ENCODE results near the gene TBC1D14.

The TBC1D14 gene

DNA sequence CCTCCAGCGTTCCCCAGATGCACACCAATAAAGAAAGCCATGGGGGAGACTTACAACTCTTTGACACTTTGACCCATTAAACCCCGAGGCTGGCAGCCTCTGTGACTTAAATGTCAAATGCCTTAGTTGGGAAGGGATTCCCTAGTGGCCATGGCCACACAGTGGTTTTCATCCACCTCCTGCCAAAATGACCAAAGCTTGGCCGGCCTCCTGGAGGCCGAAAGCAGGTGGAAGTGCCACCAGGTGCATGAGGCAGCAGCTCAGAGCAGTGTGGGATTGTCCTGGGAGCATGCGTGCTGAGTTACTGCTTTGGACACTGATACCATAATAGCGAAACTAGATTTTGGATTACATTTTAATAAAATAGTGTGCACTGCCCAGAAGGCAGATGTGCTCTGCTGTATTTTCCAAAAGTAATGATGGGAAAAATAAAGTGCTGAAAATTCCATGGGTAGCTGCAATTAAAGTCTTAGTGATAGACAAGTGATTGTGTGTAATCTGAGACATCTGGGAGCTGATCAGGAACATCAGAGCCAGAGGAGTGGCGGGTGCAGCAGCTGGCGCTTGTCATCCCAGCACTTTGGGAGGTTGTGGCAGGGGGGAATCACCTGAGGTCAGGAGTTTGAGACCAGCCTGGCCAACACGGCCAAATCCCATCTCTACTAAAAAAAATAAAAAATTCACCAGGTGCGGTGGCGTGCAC lies 93.7 kb downstream of the TBC1D14 start:
- no peaks in the 10 kb centered on the region for H3K9me3 ChIP-seq (ENCODE audit: insufficient read depth, low read length)
- no peak overlapping the region for H3K27ac ChIP-seq (ENCODE audit: low read length)
- H3K9ac ChIP-seq (ENCODE audit: low read length), result no peak overlapping the region
- H3K79me2 ChIP-seq (ENCODE audit: low read length), result no peaks in the 10 kb centered on the region
- no peak overlapping the region for H3K4me3 ChIP-seq (ENCODE audit: low read length)
- H4K20me1 ChIP-seq (ENCODE audit: insufficient read depth, low read length), result no peaks in the 10 kb centered on the region
- no peak overlapping the region for H2AFZ ChIP-seq (ENCODE audit: low read depth, low read length)
- no peak overlapping the region for H3K4me2 ChIP-seq (ENCODE audit: low read length)
- peaks cover 50% of the 10 kb centered on the region for H3K36me3 ChIP-seq (replicated peaks; ENCODE audit: low read depth, low read length)
- H3K4me1 ChIP-seq (ENCODE audit: low read length), result no peaks in the 10 kb centered on the region
- no peak for TF ChIP-seq EZH2phosphoT487 (IDR thresholded peaks at IDR 0.05; ENCODE audit: low read depth)
- TF ChIP-seq, protein P1, sequence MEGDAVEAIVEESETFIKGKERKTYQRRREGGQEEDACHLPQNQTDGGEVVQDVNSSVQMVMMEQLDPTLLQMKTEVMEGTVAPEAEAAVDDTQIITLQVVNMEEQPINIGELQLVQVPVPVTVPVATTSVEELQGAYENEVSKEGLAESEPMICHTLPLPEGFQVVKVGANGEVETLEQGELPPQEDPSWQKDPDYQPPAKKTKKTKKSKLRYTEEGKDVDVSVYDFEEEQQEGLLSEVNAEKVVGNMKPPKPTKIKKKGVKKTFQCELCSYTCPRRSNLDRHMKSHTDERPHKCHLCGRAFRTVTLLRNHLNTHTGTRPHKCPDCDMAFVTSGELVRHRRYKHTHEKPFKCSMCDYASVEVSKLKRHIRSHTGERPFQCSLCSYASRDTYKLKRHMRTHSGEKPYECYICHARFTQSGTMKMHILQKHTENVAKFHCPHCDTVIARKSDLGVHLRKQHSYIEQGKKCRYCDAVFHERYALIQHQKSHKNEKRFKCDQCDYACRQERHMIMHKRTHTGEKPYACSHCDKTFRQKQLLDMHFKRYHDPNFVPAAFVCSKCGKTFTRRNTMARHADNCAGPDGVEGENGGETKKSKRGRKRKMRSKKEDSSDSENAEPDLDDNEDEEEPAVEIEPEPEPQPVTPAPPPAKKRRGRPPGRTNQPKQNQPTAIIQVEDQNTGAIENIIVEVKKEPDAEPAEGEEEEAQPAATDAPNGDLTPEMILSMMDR (IDR thresholded peaks at IDR 0.05; ENCODE audit: low read depth, low read length), result no peak
- no peaks in the 10 kb centered on the region for H3K27me3 ChIP-seq (ENCODE audit: low read depth, low read length)

DNA sequence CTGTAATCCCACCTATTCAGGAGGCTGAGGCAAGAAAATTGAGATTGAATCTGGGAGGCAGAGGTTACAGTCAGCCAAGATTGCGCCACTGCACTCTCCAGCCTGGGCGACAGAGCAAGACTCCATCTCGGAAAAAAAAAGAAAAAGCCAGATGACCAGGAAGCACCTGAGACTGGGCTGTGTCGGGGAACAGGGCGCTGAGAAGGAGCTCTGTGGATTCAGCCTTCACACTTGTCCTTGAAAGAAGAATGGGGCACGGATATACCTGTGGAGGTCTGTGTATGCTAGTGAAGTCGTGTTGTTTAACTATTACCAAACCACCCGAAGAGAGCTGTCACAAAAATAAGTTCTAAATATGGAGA lies 94.2 kb downstream of the TBC1D14 start:
- no peak overlapping the region for H3K27ac ChIP-seq (ENCODE audit: low read length)
- no peaks in the 10 kb centered on the region for H3K79me2 ChIP-seq (ENCODE audit: low read length)
- H2AFZ ChIP-seq (ENCODE audit: low read depth, low read length), result no peak overlapping the region
- no peaks in the 10 kb centered on the region for H3K9me3 ChIP-seq (ENCODE audit: insufficient read depth, low read length)
- H3K36me3 ChIP-seq (replicated peaks; ENCODE audit: low read depth, low read length), result peaks cover 51% of the 10 kb centered on the region
- TF ChIP-seq EZH2phosphoT487 (IDR thresholded peaks at IDR 0.05; ENCODE audit: low read depth), result no peak
- TF ChIP-seq, protein P1 (IDR thresholded peaks at IDR 0.05; ENCODE audit: low read depth, low read length), result no peak
- no peak overlapping the region for H3K4me3 ChIP-seq (ENCODE audit: low read length)
- no peaks in the 10 kb centered on the region for H3K27me3 ChIP-seq (ENCODE audit: low read depth, low read length)
- no peak overlapping the region for H3K9ac ChIP-seq (ENCODE audit: low read length)
- no peaks in the 10 kb centered on the region for H4K20me1 ChIP-seq (ENCODE audit: insufficient read depth, low read length)
- H3K4me1 ChIP-seq (ENCODE audit: low read length), result no peaks in the 10 kb centered on the region
- no peak overlapping the region for H3K4me2 ChIP-seq (ENCODE audit: low read length)

DNA sequence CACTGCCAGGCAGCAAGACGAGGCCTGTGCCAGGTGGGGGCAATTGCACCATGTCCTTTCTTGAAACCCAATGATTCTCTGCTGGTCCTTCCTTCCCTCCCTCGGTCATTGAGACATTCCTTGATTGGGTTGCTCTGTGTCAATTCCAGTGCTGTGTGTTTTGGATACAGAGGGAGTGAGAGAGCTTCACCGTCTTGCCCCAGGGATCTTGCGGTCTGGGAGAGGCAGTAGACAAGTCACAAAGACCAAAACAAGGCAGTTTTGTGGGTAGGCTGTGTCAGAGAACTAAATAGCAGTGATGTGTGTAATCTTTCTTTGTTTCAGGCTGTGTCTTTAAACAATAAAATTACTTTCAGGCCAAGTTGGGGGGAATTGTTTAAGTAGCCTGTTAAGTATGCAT lies 94.7 kb downstream of the TBC1D14 start:
- Histone ChIP-seq H3K36me3 (replicated peaks; ENCODE audit: low read depth, low read length) (peaks cover 51% of the 10 kb centered on the region), H3K4me2 (ENCODE audit: low read length) (no peak overlapping the region), H3K9ac (ENCODE audit: low read length) (no peak overlapping the region), H3K27me3 (ENCODE audit: low read depth, low read length) (no peaks in the 10 kb centered on the region), H2AFZ (ENCODE audit: low read depth, low read length) (no peak overlapping the region), H4K20me1 (ENCODE audit: insufficient read depth, low read length) (no peaks in the 10 kb centered on the region), H3K9me3 (ENCODE audit: insufficient read depth, low read length) (no peaks in the 10 kb centered on the region), H3K4me1 (ENCODE audit: low read length) (no peaks in the 10 kb centered on the region), H3K4me3 (ENCODE audit: low read length) (no peak overlapping the region), H3K27ac (ENCODE audit: low read length) (no peak overlapping the region), H3K79me2 (ENCODE audit: low read length) (no peaks in the 10 kb centered on the region)
- TF ChIP-seq, protein P1 (IDR thresholded peaks at IDR 0.05; ENCODE audit: low read depth, low read length), result no peak
- no peak for TF ChIP-seq EZH2phosphoT487 (IDR thresholded peaks at IDR 0.05; ENCODE audit: low read depth)

DNA sequence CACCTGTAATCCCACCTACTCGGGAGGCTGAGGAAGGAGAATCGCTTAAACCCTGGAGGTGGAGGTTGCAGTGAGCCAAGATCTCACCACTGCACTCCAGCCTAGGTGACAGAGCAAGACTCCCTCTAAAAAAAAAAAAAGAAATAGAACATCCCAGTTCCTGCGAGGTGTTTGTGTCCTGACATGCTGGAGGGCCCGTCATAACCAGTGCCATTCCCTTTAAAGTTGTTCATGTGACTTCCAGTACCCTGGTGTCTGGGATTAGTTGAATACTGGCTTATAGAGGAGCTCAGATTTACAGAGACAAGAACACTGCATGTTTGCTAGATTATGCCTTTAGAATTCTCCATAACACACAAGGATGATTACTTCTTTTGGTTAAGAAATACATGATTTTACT lies 95.9 kb downstream of the TBC1D14 start:
- Histone ChIP-seq H3K36me3 (replicated peaks; ENCODE audit: low read depth, low read length) (peaks cover 47% of the 10 kb centered on the region), H2AFZ (ENCODE audit: low read depth, low read length) (no peak overlapping the region), H3K4me1 (ENCODE audit: low read length) (no peaks in the 10 kb centered on the region), H3K4me3 (ENCODE audit: low read length) (no peak overlapping the region), H3K79me2 (ENCODE audit: low read length) (no peaks in the 10 kb centered on the region), H3K27me3 (ENCODE audit: low read depth, low read length) (no peaks in the 10 kb centered on the region), H4K20me1 (ENCODE audit: insufficient read depth, low read length) (no peaks in the 10 kb centered on the region), H3K27ac (ENCODE audit: low read length) (no peak overlapping the region), H3K4me2 (ENCODE audit: low read length) (no peak overlapping the region), H3K9ac (ENCODE audit: low read length) (no peak overlapping the region), H3K9me3 (ENCODE audit: insufficient read depth, low read length) (no peaks in the 10 kb centered on the region)
- TF ChIP-seq EZH2phosphoT487 (IDR thresholded peaks at IDR 0.05; ENCODE audit: low read depth), result no peak
